GM19467 (cell line): ENCODE measurements around the gene CPN2.

Experiments
- ATAC-seq: cut with Tn5 transposase; IDR thresholded peaks from one replicate; pipeline ENCODE4 v1.9.1; 2021; ENCODE audit warnings: mild to moderate bottlenecking, moderate library complexity; ENCODE audit not compliant: unreplicated experiment

Gene CPN2

DNA sequence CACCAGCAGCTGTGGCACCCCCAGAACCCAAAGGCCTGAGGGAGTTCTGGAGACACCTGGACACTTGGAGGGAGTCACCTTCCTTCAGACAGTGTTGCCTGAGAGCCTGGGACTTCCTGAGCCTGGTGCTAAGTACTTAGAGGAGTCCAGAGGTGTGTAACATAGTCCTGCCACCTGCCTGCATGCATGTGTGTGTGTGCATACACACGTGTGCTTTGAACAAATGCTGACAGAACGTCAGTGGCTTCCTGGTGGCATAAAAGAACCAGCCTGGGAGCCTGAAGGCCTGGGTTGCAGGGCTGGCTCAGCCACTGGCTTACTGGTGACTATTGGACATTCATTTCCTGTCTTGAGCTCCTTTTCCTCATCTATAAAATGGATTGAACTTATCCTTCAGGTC, 3.2 kb upstream of the CPN2 start:
- no peak for ATAC-seq

GRCh38 chr3:194352667-194353246, 1.6 kb upstream of the CPN2 start:
- ATAC-seq = no peak

GRCh38 chr3:194351952-194352536, 916 bp upstream of the CPN2 start:
- no peak for ATAC-seq

DNA sequence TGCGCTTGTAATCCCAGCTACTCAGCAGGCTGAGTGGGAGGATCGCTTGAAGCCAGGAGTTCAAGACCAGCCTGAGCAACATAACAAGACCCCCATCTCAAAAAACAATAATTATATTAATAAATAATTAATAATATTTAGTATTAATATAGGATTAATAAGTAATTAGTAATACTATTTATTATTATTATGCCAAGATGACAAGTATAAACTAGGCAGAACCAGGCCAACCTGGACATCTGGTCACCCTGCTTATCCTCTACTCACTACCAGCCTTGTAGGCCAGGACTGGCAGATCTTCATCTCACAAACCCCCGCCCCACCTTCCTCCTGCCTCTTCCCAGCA, 429 bp downstream of the CPN2 start:
- no peak for ATAC-seq

DNA sequence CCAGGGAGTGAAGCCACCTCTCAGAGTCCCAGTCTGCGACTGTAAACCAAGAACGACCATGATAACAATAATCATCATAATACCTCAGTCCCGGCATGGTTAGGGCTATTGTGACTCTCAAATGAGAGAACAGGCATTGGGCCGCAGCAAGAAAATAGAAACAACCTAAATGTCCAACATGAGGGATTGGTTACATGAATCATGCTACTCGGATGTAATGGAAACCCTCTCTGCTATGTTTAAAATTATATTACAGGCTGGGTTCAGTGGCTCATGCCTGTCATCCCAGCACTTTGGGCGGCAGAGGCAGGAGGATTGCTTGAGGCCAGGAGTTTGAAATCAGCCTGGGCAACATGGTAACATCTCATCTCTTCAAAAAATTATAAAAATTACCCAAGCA, 2.8 kb downstream of the CPN2 start:
- ATAC-seq = no peak

DNA sequence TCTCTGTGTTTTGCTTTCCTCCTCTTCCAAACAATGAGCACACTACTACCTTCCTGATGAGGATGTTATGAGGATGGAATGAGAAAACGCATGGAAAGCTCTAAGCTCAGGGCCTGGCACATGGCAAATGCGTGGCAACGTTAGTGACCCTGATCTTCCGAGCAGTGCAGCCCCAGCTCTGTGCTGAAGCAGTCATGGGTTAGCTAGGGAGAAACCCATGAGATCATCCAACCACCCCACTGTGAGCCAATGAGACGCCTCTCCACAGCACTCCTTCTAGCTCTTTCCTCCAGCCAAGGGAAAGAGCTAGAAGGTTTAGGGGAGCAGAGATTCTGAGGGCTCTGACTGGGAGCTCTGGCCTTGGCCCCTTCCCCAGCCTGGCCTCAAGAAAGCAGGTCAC, 4.5 kb downstream of the CPN2 start:
- no peak for ATAC-seq

DNA sequence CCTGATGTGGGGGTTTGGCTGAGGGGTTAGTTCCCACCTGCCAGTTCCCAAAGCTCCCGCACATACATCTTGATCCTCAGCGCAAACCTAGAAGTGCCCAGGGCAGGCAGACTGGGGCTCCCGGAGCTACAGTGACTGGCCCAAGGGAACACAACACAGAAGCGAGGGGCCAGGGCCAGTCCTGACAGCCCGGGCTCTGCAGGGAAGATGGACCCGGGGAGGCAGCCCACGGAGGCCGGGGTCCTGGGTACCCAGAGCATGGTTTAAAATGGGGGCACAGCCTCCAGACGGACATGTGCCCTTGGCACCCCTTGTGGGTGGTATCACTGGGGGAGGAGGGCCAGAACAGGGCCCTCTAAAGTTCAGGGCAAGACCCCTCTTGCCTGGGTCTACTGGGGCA, 5.1 kb downstream of the CPN2 start:
- ATAC-seq = no peak

GRCh38 chr3:194344012-194344411, 7.1 kb downstream of the CPN2 start:
- no peak for ATAC-seq

DNA sequence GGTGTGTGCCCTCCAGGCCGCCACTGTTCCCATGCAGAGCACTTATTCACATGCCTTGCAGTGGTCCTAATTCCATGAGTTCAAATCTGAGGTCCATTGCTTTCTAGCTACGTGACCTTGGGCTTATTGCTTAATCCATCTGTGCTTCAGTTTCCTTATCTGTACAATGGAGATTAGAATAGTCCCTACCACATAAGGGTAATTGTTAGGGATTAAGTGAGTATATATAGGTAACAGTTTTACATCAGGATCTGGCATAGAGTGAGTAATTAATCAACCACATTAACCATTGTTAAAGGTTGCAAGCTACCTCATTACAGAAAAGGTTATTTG, 7.6 kb downstream of the CPN2 start:
- ATAC-seq = no peak

- no peak for ATAC-seq
These were observed 8.1 kb downstream of the CPN2 start for GRCh38 chr3:194342861-194343560.

DNA sequence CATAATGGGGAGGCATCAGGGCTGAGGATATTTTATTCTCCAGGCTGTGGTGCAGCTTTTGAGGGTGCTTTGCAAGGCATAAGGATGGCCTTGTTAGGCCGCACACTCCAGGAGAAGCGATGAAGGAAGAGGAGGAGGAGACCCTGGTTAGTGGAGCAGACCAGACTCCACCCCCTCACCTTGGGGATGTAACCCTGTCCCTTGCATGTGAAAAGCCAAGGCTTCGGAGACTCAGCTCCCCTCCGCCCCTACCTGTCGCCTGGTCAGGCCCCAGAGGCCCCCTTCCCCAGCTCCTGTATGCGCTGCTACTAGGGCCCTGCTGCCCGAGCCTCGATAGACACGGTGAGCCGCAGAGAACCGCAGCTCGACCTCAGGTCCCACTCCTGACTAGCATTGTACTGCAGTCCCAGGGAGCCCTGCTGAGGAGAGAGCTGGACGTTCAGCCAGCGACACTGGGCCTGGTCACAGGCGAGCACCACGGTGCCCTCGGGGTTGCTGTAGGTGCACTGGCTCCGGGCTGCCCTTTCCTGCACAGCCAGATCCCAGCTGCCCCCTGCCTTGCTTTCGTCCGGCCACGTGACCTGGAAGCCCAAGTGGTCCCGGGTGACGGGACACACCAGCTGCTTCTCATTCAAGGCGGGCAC, 10.2 kb downstream of the CPN2 start:
- no peak for ATAC-seq

DNA sequence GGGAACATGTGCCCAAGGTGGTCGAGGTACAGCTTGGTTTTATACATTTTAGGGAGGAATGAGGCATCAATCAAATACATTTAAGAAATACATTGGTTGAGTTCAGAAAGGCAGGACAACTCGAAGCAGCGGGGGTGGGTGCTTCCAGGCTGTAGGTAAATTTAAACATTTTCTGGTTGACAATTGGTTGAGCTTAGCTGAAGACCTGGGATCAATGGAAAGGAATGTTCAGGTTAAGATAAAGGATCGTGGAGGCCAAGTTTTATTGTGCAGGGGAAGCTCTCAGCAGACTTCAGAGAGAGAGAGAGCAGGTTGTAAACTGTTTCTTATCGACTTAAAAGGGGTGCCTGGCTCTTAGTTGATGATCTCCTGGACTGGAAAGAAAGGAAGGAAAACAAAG, 11.3 kb downstream of the CPN2 start:
- no peak for ATAC-seq

DNA sequence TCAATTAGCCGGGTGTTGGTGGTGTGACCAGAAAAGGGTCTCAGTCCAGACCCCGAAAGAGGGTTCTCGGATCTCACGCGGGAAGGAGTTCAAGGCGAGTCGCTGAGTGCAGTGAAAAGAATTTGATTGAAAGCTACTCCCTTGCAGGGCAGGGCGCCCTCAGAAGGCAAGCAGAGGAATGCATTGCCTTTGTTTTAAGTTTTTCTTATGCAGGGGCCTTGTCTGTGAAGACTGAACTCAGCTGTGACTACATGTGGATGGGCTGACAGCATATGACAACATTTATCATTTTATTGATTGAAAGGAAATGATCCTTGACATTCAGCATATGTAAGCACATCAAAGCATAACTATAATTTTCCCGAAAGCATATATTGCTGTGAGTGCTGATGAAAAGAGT, 11.8 kb downstream of the CPN2 start:
- no peak for ATAC-seq

DNA sequence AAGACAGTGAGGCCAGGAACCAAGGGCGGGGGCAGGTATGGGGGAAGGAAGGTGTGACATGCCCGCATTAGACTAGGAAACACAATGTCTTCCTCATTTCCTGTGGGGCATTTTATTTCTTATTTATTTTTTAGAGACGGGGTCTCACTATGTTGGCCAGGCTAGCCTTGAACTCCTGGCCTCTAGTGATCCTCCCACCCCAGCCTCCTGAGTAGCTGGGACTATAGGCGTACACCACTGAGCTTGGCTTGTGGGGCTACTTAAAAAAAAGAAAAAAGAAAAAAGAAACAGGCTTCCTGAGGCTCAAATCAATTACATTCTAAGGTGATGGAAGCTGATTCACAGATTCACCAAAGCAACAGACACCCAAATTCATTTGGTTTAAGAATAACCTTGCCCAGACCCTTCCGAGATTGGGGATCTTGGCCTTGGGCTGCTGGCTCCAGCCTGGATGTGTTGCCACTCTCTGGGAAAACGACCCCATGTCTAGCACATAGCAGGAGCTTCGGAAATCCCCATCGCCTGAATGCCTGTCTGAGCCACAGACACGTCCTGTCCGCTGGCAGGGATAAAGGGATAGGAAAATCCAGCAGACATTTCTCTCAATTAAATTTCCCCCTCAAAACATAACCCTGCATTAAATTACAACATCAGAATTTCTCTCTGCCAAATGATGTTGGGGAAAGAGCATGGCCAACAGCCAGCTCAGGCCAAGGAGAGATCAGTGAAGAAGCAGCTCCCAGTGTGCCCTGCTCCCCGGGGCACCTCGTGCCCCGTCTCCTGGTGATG, 13.0 kb downstream of the CPN2 start:
- ATAC-seq = no peak

GRCh38 chr3:194336601-194337355, 14.3 kb downstream of the CPN2 start:
- no peak for ATAC-seq

DNA sequence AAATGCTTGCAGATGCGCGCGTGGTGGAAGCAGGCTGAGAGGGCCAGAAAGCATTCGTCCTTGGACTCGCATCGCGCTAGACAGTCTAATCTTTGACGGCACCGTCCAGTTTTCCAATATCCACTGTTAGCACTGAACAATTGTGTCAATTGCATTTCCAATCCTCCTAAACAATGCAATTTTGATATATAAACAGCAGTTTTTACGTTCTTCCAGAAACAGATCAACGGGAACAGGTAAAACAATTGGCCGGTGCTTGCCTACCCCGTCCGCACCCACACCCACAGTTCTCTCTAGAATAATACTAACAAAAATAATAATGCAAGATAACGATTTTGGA, 17.2 kb downstream of the CPN2 start:
- ATAC-seq = no peak

DNA sequence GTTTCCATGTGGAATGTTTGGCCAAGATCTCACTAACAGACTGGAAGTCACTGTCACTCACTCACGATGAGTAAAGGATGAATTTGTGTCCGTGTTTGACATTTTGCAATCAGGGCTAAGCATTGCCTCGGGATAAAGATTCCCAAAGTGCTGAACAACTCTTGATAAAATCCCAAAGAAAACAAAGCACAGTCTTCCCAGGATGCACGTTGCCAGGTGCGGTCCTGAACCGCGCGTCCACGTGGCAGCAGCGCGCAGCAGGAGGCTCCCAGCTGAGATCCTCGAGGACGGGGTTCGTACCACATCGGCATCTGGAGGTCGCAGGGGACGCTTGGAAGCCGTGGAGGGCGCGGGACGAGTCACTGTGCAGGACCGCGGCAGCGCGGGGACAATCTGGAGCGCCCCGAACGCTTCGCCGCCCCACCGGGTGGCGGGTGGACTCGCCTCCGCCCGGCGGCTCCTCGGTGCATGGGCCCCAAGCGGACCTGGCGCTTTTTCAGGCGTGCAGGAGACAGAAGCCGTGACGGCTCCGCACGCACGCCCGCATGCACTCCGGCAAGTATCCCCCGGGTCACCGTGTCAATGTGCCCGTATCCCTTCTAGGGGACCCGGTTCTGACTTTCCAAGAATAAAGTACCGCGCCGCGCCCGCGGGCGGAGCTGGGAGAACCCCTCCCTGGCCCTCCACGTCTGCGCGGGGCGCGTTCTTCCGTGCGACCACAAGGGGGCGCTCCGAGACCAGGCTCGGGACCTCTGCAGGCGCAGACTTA, 17.7 kb downstream of the CPN2 start:
- ATAC-seq = peak; percentile 86

GRCh38 chr3:194332858-194333211, 18.3 kb downstream of the CPN2 start:
- ATAC-seq = no peak

- no peak for ATAC-seq
These were observed 20.5 kb downstream of the CPN2 start for GRCh38 chr3:194330579-194330978.

- ATAC-seq = no peak
These were observed 21.0 kb downstream of the CPN2 start for GRCh38 chr3:194330160-194330559.
